ENCODE data around the gene FAIM.
"Not testable (repeated sequence)": the region's sequence is repeated elsewhere in the genome, so short reads cannot be mapped to it uniquely, and the experiment has no call there.

The FAIM gene, protein sequence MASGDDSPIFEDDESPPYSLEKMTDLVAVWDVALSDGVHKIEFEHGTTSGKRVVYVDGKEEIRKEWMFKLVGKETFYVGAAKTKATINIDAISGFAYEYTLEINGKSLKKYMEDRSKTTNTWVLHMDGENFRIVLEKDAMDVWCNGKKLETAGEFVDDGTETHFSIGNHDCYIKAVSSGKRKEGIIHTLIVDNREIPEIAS

DNA sequence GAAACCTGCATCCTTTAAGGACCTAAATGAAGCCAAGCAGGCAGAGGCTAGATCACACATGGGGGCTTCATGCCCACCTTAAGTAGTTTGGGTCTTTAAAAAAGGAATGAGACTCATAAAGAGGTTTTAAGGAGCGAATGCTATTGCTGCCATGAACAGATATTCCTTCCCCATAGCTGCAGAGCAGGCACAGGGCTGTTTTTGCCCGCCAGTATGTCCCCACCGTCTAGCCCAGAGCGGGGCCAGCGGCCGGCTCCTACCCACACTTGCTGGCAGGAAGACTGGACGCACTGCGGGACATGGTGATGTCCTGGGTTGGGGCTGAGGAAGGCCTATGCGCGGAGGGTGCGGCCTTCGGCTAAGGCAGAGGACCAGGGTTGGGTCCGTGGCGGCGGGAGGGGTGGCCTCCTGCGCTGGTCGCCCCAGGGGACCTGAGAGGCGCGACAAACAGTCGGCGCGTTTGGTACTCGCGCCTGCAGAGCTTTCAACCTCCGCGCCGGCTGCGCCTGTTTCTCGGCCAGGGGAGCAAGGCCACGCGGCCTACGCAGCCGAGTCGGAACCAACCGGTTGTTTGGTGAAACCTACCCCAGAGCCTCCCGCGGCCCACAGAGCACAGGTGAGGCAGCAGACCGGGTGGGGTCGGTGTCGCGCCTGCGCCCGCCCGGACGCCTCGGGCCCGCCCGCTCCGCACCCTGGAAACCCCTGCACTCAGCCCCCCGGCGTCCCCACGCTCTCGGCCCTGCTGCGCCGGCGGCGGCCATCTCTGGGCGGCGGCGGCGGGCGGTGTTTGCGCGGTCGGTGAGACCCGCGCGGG is at the start of gene FAIM:
Gene FAIM (plus strand): TSS at position 450 of the 814 bp plus-strand sequence. CDS start 10,956 bp downstream, outside the sequence.
- peak; percentile 74 for DNase-seq (ENCODE audit: low spot score)

DNA sequence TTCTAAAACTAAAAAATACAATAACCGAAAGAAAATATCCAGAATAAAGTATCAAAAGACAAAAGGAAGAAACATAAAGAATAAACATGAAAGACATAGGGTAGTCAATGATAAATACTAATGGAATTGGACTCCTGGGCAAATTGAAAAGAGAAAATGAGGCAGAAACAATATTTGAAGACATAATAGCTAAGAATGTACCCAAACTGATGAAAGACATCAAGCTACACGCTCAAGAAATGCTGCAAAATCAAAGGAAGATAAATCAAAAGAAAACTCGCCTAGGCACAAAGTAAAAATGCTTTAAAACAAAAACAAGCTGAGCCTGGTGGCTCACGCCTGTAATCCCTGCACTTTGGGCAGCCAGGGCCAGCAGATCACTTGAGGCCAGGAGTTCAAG is 49.4 kb upstream of the FAIM start:
- DNase-seq (ENCODE audit: low spot score), result no peak

DNA sequence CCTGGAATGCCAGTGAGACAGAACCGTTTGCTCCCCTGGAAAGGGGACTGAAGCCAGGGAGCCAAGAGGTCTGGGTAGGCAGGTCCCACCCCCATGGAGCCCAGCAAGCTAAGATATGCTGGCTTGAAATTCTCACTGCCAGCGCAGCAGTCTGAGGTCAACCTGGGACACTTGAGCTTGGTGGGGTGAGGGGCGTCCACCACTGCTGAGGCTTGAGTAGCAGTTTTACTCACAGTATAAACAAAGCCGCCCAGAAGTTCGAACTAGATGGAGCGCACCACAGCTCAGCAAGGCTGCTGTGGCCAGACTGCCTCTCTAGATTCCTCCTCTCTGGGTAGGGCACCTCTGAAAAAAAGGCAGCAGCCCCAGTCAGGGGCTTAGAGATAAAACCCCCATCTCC is 48.1 kb upstream of the FAIM start:
- DNase-seq (ENCODE audit: low spot score), result no peak

DNA sequence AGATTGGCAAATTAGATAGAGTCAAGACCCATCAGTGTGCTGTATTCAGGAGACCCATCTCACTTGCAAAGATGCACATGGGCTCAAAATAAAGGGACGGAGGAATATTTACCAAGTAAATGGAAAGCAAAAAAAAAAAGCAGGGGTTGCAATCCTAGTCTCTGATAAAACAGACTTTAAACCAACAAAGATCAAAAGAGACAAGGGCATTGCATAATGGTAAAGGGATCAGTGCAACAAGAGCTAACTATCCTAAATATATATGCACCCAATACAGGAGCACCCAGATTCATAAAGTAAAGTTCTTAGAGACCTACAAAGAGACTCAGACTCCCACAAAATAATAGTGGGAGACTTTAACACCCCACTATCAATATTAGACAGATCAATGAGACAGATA is 45.7 kb upstream of the FAIM start:
- not testable (repeated sequence) for DNase-seq (ENCODE audit: low spot score)

DNA sequence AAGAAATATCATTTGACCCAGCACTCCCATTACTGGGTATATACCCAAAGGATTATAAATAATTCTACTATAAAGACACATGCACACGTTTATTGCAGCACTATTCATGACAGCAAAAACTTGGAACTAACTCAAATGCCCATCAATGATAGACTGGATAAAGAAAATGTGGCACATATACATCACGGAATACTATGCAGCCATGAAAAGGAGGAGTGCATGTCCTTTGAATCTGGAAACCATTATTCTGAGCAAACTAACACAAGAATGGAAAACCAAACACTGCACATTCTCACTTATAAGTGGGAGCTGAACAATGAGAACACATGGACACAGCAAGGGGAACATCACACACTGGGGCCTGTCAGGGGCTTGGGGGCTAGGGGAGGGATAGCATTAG is 42.3 kb upstream of the FAIM start:
- not testable (repeated sequence) for DNase-seq (ENCODE audit: low spot score)

DNA sequence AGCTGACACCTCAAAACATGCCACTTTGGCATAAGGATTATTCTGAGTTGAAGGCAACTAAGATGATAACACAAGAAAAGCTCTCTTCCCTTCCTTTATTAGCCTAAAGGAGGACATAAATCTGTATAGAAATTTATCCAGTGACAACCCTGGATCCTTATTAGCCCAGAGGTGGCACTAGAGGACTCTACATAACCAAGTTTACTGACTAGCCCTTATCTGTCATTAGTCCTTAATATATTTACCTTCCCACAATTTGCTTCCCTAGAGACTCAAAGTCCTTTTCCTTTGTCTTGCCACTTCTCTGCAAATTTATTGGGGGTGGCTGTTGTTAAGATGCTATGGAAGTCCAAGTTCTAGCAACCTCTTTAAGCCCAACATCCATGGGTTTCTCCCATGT is 41.2 kb upstream of the FAIM start:
- no peak for DNase-seq (ENCODE audit: low spot score)

DNA sequence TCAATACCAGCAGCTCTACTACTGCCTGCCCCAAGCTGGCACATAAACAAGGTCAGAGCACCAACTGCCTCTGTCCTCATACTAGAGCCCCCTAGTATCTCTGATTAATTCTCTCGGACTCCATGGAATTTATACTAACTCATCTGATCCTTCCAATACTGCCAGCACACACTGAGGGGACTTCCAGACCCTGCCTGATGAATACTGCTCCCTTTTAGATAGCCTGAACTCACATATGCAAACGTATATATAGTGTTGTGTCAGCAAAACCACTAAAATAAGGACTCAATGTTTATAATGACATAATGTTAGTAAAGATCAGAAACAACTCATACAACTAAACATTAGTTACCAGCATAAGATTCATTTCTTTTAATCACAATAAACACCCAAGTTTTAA is 39.5 kb upstream of the FAIM start:
- DNase-seq (ENCODE audit: low spot score), result peak; percentile 12

DNA sequence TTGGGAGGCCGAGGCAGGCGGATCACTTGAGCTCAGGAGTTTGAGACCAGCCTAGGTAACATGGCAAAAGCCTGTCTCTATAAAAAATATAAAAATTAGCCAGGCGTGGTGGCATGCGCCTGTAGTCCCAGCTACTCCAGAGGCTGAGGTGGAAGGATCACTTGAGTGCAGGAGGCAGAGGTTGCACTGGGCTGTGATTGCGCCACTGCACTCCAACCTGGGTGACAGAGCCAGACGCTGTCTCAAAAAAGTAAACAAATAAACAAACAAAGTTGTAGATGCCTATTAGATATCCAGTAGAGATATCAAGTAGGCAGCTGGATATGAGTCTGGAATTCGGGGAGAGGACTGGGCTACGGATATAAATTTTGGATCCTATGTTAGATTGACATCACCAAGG is 38.9 kb upstream of the FAIM start:
- not testable (repeated sequence) for DNase-seq (ENCODE audit: low spot score)

DNA sequence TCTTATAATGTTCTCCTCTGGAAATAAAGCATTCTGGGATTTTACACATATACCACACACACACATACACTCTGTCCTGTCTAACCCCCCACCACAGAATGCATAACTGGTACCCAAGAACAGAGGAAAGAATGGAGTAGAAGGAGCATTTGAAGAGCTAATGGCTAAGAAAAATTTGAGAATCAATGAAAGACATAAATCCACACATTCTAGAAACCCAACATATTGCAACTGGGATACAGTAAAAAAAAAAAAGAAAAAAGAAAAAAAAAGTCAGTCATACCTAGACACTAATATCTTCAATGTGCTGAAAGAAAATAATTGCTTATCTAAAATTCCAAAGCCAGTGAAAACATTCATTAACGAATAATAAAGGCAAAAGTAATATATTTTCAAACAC is 35.4 kb upstream of the FAIM start:
- DNase-seq (ENCODE audit: low spot score), result no peak

DNA sequence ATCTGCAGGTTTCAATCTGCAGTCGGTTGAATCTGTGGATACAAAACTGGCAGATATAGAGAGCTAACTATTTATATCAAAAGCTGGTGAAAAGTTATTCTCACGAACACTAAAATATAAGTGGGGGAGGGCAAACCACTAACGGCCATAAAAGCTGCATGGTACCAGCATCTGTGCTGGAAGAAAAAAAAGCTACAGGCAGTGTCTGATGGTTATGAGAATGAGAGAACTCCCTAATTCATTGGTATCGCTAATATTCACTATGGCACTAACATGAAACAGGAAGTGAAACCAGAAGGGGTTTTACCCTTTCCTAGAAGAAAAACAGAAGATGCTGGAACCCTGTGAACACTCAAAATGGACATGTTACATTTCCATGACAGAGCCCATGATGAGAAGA is 30.4 kb upstream of the FAIM start:
- no peak for DNase-seq (ENCODE audit: low spot score)

DNA sequence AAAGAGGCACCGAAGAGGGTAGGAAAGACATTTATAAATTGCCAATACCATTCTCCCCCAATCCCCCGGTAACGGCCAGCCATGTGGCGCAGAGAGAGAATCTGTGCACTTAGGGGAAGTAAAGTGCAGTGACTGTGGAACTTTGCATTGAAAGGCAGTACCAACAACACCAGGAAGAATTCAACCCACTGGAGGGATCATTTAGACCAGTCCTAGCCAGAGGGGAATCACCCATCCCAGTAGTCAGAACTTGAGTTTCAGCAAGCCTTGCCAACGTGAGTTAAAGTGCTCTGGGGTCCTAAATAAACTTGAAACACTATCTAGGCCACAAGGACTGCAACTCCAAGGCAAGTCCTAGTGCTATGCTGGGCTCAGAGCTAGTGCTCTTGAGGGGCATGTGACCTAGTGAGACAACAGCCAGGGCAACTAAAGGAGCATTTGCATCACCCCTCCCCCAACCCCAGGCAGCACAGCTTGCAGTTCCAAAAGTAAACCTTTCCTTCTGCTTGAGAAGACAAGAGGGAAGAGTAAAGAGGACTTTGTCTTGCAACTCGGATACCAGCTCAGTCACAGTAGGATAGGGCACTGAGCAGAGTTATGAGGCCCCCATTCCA is 29.5 kb upstream of the FAIM start:
- DNase-seq (ENCODE audit: low spot score), result no peak

DNA sequence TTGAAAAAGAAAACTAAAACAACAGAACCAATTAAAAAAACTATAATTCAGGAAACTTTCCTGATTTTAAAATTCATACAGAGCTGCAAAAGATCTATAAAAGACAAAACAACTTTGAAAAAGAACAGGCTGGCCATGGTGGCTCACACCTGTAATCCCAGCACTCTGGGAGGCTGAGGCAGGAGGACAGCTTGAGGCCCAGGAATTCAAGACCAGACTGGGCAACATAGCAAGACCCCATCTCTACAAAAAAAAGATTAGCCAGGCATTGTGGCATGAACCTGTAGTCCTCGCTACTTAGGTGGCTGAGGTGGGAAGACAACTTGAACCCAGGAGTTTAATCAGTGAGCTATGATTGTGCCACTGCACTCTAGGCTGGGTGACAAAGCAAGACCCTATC is 21.2 kb upstream of the FAIM start:
- no peak for DNase-seq (ENCODE audit: low spot score)

DNA sequence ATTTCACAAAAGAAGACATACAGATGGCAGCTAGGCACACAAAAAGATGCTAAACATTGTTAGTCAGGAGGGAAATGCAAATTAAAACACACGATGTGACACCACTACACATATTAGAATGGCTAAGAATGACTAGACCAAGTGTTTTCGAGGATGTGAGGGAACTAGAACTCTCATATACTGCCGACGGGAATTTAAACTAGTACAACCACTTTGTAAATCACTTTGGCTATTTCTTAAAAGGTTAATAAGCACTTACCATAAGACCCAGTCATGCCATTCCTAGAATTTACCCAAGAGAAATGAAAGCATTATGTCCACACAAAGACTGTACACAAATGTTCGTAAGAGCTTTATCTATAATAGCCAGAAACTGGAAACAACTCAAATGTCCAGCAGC is 20.1 kb upstream of the FAIM start:
- no peak for DNase-seq (ENCODE audit: low spot score)

DNA sequence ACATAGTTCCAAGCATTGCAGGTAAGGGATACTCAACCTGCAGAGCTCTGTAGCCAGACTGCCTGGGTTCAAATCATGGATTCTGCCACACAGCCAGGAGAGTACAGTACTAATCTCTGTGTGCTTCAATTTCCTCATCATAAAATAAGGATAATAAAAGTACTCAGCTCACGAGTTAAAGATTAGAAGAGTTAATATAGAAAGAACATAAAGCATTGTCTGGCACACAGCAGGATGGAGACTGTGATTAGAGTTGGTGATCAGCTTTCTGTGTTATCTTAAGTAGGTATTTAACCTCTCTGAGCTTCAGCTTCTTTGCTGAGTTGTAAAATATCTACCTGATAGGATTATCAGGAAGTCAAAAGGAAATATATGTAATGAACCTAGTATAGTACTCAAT is 17.2 kb upstream of the FAIM start:
- DNase-seq (ENCODE audit: low spot score), result no peak

DNA sequence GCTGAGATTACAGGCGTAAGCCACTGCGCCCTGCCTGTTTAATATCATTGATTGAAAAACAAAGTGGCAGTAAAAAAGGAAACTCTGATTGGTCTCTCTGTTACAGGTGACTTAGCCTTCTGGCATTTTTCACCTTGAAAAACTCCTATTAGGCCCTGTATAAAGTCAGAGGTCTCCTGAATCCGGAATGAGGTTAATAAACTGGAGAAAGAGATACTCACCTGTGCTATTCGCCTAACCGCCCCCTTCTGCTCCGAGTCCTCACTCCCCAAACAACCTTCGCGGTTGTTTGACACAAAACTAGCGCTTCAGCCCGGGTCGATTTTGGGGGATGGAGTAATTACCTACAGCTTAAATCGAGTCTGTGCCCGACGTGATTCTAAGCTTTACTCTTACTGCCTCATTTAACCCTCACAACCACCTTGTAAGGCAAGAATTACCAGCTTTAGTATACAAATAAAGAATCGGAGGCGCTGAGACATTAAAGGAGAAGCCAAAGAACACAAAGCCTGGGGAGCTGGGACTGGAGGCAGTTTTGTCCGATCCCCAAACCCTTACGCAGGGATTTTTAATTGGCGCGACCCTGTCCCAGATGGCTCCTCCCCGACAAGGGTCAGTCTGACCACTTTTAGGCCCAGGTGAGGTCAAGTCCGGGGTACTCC is 15.0 kb upstream of the FAIM start:
- DNase-seq (ENCODE audit: low spot score), result no peak

DNA sequence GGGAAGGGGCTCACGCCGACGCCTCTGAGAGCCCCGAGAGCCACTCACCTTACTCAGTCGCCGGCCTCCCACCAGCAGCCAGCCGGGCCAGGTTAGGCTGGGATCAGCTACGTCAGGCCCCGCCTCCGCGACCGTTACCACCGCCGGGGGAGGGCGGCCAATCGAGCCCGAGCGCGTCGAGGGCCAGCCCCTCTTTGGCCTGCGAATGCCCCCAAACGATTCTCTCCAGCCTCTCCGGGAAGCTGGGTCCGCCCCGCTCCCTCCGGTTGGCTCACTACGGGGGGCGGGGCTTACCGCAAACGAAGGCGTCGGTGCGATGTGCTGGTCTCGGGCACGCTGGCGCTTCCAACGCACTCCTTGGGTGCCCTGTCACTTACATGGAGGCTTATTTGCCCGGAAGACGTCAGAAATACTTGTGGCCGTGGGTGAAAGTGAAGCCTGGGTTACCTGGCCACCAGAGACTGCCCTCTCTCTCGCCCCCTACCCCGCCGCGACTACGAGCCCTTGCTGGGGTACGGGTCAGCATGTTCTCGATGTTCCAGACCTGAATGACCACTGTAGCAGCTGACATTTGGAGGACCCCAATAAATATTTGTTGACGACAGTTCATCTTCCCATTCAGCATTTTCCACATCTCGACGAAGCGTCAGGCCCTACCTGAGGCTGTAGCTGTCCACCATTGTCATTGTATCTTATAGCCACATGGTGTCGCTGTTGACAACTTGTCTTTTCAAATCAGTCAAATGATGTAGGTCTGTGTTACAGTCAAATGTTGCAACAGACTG is 14.2 kb upstream of the FAIM start, which contains the start of gene CEP70:
Gene CEP70 (minus strand): TSS at position 111 of the 785 bp plus-strand sequence. CDS start 21,333 bp downstream, outside the sequence.
- peak; percentile 94 for DNase-seq (ENCODE audit: low spot score)

DNA sequence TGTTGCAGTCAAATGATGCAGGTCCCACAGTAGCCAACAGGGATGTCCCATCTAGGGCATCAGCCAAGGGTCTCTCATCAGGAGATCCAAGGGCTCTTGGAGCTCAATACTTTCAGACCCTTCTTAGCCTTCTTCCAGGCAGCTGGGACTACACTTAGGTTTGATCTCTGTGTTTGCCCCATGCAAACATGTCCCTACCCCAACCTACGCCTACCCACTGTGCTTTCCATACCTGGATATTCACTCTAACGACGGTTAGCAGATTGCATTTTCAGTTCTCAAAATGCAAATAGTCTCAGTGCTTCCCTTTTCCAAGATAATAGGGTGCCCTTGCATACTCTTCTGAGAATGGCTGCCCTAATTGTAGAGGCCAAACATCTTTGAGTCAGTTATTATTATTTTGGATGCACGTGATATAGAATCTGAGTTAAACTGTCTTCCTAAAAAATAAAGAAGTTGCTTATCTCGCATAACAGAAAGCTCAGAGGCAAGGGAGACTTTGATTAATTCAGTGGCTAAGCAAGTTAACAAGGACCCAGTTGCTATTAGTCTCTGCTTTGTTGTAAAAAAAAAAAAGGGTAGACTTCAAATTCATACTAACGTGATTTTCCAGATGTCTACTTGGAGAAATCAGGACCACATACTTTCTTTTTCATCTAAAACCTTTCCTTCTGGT is 13.5 kb upstream of the FAIM start:
- DNase-seq (ENCODE audit: low spot score), result no peak

DNA sequence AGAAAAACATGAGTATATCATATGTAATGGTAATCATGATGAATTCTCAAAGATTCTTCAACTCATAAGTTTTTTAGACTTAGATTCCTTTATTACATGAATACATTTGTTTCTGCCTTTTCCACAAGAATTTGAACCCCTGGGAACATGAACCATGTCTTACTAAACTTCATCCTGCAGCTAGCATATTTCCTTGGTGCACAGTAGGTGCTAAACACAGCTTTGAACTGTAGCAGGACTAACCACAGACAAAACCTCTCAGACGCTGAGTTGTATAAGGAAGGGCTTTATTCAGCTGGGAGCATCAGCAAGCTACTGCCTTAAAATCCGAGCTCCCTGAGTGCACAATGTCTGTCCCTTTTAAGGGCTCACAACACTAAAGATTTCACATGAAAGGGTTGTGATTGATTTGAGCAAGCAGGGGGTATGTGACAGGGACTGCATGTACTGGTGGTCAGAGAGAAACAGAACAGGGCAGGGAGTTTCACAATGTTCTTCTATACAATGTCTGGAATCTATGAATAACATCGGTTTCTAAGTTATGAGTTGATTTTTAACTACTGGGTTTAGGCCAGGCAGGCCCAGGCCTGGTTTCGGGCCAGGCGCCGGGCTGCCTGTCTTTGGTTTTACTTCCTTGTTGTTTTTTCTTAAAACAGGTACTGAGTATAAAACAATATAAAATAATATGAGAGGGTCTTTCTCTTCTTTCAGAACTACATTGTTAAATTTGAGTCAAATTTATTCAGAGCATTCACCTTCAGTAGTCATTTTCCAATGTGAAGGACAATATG is 11.2 kb upstream of the FAIM start:
- DNase-seq (ENCODE audit: low spot score), result not testable (repeated sequence)

DNA sequence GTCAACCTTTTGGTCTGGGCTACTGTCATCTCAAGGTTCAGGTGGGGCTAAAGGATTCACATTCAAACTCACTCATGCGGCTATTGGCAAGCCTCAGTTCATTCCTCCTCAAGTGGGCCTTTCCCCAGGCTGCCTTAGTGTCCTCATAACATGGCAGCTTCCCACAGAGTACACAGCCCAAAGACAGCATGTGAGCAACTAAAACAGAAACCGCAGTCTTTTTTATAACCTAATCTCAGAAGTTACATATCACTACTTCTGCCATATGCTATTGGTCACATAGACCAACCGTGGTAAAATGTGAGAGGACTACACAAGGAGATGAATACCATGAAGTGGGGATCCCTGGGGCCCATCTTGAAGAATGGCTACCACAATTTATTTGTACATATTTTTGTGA is 10.0 kb upstream of the FAIM start:
- no peak for DNase-seq (ENCODE audit: low spot score)

DNA sequence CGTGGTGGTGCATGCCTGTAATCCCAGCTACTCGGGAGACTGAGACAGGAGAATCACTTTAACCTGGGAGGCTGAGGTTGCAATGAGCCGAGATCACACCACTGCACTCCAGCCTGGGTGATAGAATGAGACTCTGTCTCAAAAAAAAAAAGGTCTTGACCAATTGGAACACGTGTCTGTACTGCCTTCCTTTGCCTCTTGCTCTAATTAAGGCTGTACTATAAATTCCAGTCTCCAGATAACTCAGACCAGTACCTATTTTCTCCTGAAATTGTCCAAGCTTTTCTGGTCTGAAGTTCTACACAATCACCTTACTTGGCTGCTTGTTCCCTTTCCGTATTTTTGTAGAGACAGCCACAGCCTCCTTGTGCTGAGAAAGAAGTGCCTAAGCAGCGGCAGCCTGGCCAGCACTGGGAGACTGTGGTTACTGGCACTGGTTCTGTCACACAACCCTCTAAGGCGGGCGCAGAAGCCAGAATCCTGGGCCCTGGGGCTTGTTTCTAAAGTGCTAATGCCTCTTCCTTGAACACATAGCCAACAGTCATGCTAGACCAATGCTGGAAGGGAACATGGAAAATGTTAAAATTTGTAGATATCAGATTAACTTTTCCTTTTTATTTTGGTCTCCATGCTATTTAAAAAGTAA is 8.3 kb upstream of the FAIM start:
- DNase-seq (ENCODE audit: low spot score), result no peak
